ENCODE measurements around the gene NMNAT1. TPM values are rescaled to one million over a fixed set of nuclear protein-coding genes. Genes with fewer than 3 reads are reported as not detected.

The NMNAT1 gene
- total and polyA plus RNA-seq, 8 donors, result 11.4 to 19.6 (median 16.6) TPM

DNA sequence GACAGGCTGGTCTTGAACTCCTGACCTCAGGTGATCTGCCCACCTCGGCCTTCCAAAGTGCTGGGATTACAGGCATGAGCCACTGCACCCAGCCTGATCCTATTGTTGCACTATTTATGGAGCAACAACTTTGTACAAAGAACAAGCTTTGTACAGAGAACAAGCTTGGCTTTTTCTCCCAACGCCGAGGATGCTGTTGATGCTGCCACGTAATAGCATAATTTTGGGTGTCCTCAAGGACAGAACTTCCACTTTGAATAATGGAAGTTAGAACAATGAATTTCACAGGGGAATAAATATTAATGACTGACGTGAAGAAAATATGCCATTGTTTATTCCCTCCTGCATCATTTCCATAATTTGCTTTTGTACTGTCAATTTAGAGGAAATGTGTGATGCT is 41.0 kb downstream of the NMNAT1 start:
- ATAC-seq, result no peak
- no peaks in the 10 kb centered on the region for H3K27me3 ChIP-seq
- H3K27ac ChIP-seq, result no peak overlapping the region
- TF ChIP-seq, protein P1, sequence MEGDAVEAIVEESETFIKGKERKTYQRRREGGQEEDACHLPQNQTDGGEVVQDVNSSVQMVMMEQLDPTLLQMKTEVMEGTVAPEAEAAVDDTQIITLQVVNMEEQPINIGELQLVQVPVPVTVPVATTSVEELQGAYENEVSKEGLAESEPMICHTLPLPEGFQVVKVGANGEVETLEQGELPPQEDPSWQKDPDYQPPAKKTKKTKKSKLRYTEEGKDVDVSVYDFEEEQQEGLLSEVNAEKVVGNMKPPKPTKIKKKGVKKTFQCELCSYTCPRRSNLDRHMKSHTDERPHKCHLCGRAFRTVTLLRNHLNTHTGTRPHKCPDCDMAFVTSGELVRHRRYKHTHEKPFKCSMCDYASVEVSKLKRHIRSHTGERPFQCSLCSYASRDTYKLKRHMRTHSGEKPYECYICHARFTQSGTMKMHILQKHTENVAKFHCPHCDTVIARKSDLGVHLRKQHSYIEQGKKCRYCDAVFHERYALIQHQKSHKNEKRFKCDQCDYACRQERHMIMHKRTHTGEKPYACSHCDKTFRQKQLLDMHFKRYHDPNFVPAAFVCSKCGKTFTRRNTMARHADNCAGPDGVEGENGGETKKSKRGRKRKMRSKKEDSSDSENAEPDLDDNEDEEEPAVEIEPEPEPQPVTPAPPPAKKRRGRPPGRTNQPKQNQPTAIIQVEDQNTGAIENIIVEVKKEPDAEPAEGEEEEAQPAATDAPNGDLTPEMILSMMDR (IDR thresholded peaks at IDR 0.05), result no peak
- H3K36me3 ChIP-seq, result peaks cover 0 to 47% of the 10 kb centered on the region in 2 donors
- no peak overlapping the region for H3K4me3 ChIP-seq
- DNase-seq, result no peak
- H3K9me3 ChIP-seq, result no peaks in the 10 kb centered on the region
- intact Hi-C loops (cut with DNase I), result no loop called here
- H3K4me1 ChIP-seq, result no peaks in the 10 kb centered on the region

- TF ChIP-seq, protein P1 (IDR thresholded peaks at IDR 0.05), result no peak
- Histone ChIP-seq H3K9me3 (no peaks in the 10 kb centered on the region), H3K4me3 (no peak overlapping the region), H3K4me1 (peaks cover 0 to 5% of the 10 kb centered on the region in 2 donors), H3K27me3 (no peaks in the 10 kb centered on the region), H3K36me3 (peaks cover 0 to 40% of the 10 kb centered on the region in 2 donors), H3K27ac (no peak overlapping the region)
- intact Hi-C loops (cut with DNase I), result no loop called here
- ATAC-seq (peak; percentile 69), DNase-seq (no peak)
Observed at GRCh38 chr1:9985001-9985400, 41.7 kb downstream of the NMNAT1 start.

DNA sequence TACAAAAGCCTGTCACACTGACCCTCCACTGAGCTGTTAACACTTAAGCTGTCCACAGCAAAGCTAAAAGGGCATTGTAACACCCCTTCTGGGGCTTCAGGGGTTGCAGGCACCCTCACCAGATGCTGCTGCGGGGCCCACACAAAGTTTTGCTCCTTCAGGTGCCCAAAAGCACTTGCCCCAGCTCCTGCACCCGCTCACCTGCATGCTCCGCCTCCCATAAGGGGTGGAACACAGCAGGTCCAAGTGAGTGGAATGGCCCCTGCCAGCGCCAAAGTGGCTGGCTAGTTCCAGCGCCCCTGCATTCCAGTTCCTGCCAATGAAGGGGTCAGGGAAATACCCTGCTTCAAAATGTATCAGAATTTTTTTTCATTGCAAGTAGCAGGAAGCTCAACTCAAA is 46.5 kb downstream of the NMNAT1 start:
- TF ChIP-seq, protein P1 (IDR thresholded peaks at IDR 0.05), result no peak
- Histone ChIP-seq H3K27me3 (peaks cover 0 to 36% of the 10 kb centered on the region in 2 donors), H3K36me3 (no peaks in the 10 kb centered on the region), H3K4me1 (peaks cover 0 to 37% of the 10 kb centered on the region in 2 donors), H3K27ac (no peak overlapping the region), H3K4me3 (no peak overlapping the region), H3K9me3 (no peaks in the 10 kb centered on the region)
- no peak for DNase-seq
- intact Hi-C loops (cut with DNase I), result no loop called here
- ATAC-seq, result no peak

DNA sequence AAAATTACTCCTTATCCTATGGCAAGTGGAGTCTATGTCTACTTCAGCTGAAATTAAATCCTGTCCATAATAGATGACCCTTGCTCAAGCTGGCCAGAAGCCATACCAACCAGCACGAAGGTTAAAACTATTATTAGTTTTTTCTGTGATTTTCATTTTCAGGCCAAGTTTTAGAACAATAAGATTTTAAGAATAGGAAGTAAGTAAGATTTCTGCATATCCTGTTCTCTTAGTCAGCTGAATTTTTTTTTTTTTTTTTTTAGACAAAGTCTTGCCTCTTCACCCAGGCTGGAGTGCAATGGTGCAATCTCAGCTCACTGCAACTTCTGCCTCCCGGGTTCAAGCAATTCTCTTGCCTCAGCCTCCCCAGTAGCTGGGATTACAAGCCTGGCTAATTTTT is 47.7 kb downstream of the NMNAT1 start:
- Histone ChIP-seq H3K27ac (peak overlapping the region; percentile 28 to 77), H3K9me3 (no peaks in the 10 kb centered on the region), H3K36me3 (no peaks in the 10 kb centered on the region), H3K4me1 (peaks cover 0 to 37% of the 10 kb centered on the region in 2 donors), H3K27me3 (peaks cover 6 to 46% of the 10 kb centered on the region in 2 donors), H3K4me3 (no peak overlapping the region)
- intact Hi-C loops (cut with DNase I), result no loop called here
- TF ChIP-seq, protein P1 (IDR thresholded peaks at IDR 0.05), result no peak
- DNase-seq (peak in 1 of 4 donors; percentile 40), ATAC-seq (peak; percentile 59)

- intact Hi-C loops (cut with DNase I), result no loop called here
- no peaks in the 10 kb centered on the region for H3K36me3 ChIP-seq
- peaks cover 23 to 65% of the 10 kb centered on the region in 2 donors for H3K27me3 ChIP-seq
- H3K9me3 ChIP-seq, result no peaks in the 10 kb centered on the region
- no peak for ATAC-seq
- TF ChIP-seq, protein P1 (IDR thresholded peaks at IDR 0.05), result no peak
- H3K27ac ChIP-seq, result no peak overlapping the region
- DNase-seq, result peak in 1 of 4 donors; percentile 10
- no peak overlapping the region for H3K4me3 ChIP-seq
- H3K4me1 ChIP-seq, result peaks cover 3 to 51% of the 10 kb centered on the region in 2 donors
Observed at GRCh38 chr1:9992910-9993309, 49.6 kb downstream of the NMNAT1 start.

Data from left lung (tissue), 10 donors.